Stimulated activated CD4-positive, alpha-beta T cell treated with anti-CD3 and anti-CD28 coated beads, Interleukin-15, amount 100 ng/mL, for 1 hour (primary cell): ENCODE results near the gene PPARA.
"Not testable (repeated sequence)": the region's sequence is repeated elsewhere in the genome, so short reads cannot be mapped to it uniquely, and the experiment has no call there.

Experiments used
- DNase-seq, 2 donors: peaks; one replicate each; pipeline ENCODE4 v3.0.0-alpha.2; 2020; ENCODE audit warnings: low read depth in 1 of 2, low spot score in 1 of 2

The PPARA gene

GRCh38 chr22:46125816-46126765 lies 24.2 kb upstream of the PPARA start:
- DNase-seq: no peak

GRCh38 chr22:46126853-46127385 lies 23.4 kb upstream of the PPARA start:
- no peak for DNase-seq

GRCh38 chr22:46127556-46127955 lies 22.8 kb upstream of the PPARA start:
- no peak for DNase-seq

- no peak for DNase-seq
Measured at GRCh38 chr22:46128606-46129005, 21.7 kb upstream of the PPARA start.

GRCh38 chr22:46129390-46130041 lies 20.8 kb upstream of the PPARA start:
- DNase-seq: no peak

- DNase-seq: no peak
Measured at GRCh38 chr22:46131151-46131587, 19.2 kb upstream of the PPARA start.

GRCh38 chr22:46132193-46132829 lies 18.0 kb upstream of the PPARA start:
- not testable (repeated sequence) for DNase-seq

GRCh38 chr22:46132830-46133587 lies 17.3 kb upstream of the PPARA start:
- no peak for DNase-seq

GRCh38 chr22:46133588-46133855 lies 16.8 kb upstream of the PPARA start:
- no peak for DNase-seq

- no peak for DNase-seq
Measured at GRCh38 chr22:46134111-46134705, 16.1 kb upstream of the PPARA start.

- DNase-seq: no peak
Measured at GRCh38 chr22:46135611-46136485, 14.5 kb upstream of the PPARA start.

- no peak for DNase-seq
Measured at GRCh38 chr22:46136486-46137217, 13.7 kb upstream of the PPARA start.

- DNase-seq: no peak
Measured at GRCh38 chr22:46137218-46137766, 13.0 kb upstream of the PPARA start.

GRCh38 chr22:46138058-46138797 lies 12.1 kb upstream of the PPARA start:
- no peak for DNase-seq

GRCh38 chr22:46139417-46139816 lies 10.9 kb upstream of the PPARA start:
- not testable (repeated sequence) for DNase-seq

- no peak for DNase-seq
Measured at GRCh38 chr22:46139895-46140350, 10.4 kb upstream of the PPARA start.

- DNase-seq: no peak
Measured at GRCh38 chr22:46140989-46141928, 9.1 kb upstream of the PPARA start.
